B cell (primary cell): ENCODE data around the gene SLPI. TPM values are rescaled to one million over a fixed set of nuclear protein-coding genes. Genes with fewer than 3 reads are reported as not detected.

Experiments
- ATAC-seq: fragments of 200-7000 bp; cut with Tn5 transposase; one replicate; pipeline ENCODE4 v1.10.0; 2021; ENCODE audit warnings: low read depth, mild to moderate bottlenecking, moderate number of reproducible peaks, moderate library complexity
- CTCF ChIA-PET: fragments of 350-600 bp; sonication (Branson Sonifier 250); formaldehyde crosslinking; loops from one replicate; lab custom pipeline; 2021; ENCODE audit warnings: antibody characterized with exemption, inconsistent platforms; lab: Charles Lee
- POLR2A ChIA-PET: fragments of 350-600 bp; sonication (Branson Sonifier 250); formaldehyde crosslinking; loops from one replicate; lab custom pipeline; 2021; ENCODE audit warnings: antibody characterized with exemption; lab: Charles Lee
- DNase-seq: peaks from one replicate; pipeline ENCODE4 v3.0.0; 2013
- H2AFZ ChIP-seq: 2 replicates; pipeline ENCODE4 v1.6.1; 2012; ENCODE audit warnings: mild to moderate bottlenecking, low read depth, low read length; ENCODE audit not compliant: insufficient read depth, poor library complexity, severe bottlenecking
- H3K27ac ChIP-seq, 2 donors: 1 replicate in 1 of 2; 2 replicates in 1 of 2; pipeline ENCODE4 v1.5.1; 2012 to 2013; ENCODE audit warnings: low read length in 2 of 2, mild to moderate bottlenecking in 2 of 2, moderate library complexity in 1 of 2
- H3K27me3 ChIP-seq, 4 experiments: fragments of 200-600 bp in 1 of 4; sonication (generic) in 1 of 4; replicated peaks in 1 of 4; 1 replicate in 2 of 4; 2 replicates in 2 of 4; pipeline versions ENCODE4 v1.6.1 to v1.7.0; 2013 to 2016; ENCODE audit warnings: low read length in 3 of 4, mild to moderate bottlenecking in 2 of 4, mixed read lengths in 1 of 4, moderate library complexity in 1 of 4; ENCODE audit not compliant: insufficient read depth in 4 of 4, control insufficient read depth in 3 of 4; ENCODE audit errors: control extremely low read depth in 1 of 4
- H3K36me3 ChIP-seq, 2 experiments: replicated peaks in 1 of 2; 1 replicate in 1 of 2; 2 replicates in 1 of 2; pipeline versions ENCODE4 v1.6.1 to v1.7.1; 2013; ENCODE audit warnings: low read length in 1 of 2; ENCODE audit not compliant: insufficient read depth in 2 of 2, control insufficient read depth in 1 of 2; ENCODE audit errors: control extremely low read depth in 1 of 2, extremely low read depth in 1 of 2
- H3K4me1 ChIP-seq, 2 donors: fragments of 200-600 bp in 1 of 2; sonication (generic) in 1 of 2; 1 replicate in 1 of 2; 2 replicates in 1 of 2; pipeline versions ENCODE4 v1.5.1 to v1.6.1; 2013 to 2017; ENCODE audit warnings: low read length in 2 of 2; ENCODE audit not compliant: control insufficient read depth in 2 of 2, insufficient read depth in 2 of 2
- H3K4me2 ChIP-seq: replicated peaks from 2 replicates; pipeline ENCODE3; 2012; ENCODE audit warnings: mild to moderate bottlenecking, low read depth, low read length; ENCODE audit not compliant: poor library complexity, severe bottlenecking
- H3K4me3 ChIP-seq, 5 experiments: fragments of 200-600 bp in 1 of 5; sonication (generic) in 1 of 5; 1 replicate in 3 of 5; 2 replicates in 2 of 5; pipeline versions ENCODE4 v1.5.1 to v1.7.0; 2011 to 2016; ENCODE audit warnings: low read length in 4 of 5, mild to moderate bottlenecking in 4 of 5, low read depth in 2 of 5, control low read depth in 1 of 5, moderate library complexity in 1 of 5; ENCODE audit not compliant: insufficient read depth in 1 of 5; ENCODE audit errors: control extremely low read depth in 1 of 5, extremely low read depth in 1 of 5
- H3K79me2 ChIP-seq: fragments of 200-600 bp; sonication (generic); one replicate; pipeline ENCODE4 v1.6.0; 2016; ENCODE audit warnings: low read length; ENCODE audit not compliant: control insufficient read depth, insufficient read depth
- H3K9ac ChIP-seq: fragments of 200-600 bp; sonication (generic); 2 replicates; pipeline ENCODE4 v1.6.1; 2017; ENCODE audit warnings: mild to moderate bottlenecking, low read length, moderate library complexity
- H3K9me3 ChIP-seq, 3 donors: one replicate each; pipeline versions ENCODE4 v1.6.1 to v1.7.1; 2013; ENCODE audit warnings: low read length in 2 of 3; ENCODE audit not compliant: control insufficient read depth in 2 of 3, insufficient read depth in 1 of 3; ENCODE audit errors: control extremely low read depth in 1 of 3
- H4K20me1 ChIP-seq: 2 replicates; pipeline ENCODE4 v1.6.0; 2012; ENCODE audit warnings: mild to moderate bottlenecking, low read length; ENCODE audit not compliant: insufficient read depth, control insufficient read depth, poor library complexity, severe bottlenecking
- H3K27ac Mint-ChIP-seq: one replicate; pipeline ENCODE4 v1.8.0; 2021; ENCODE audit warnings: mixed read lengths
- H3K27me3 Mint-ChIP-seq: one replicate; pipeline ENCODE4 v1.8.0; 2021; ENCODE audit warnings: mixed read lengths
- H3K4me1 Mint-ChIP-seq: one replicate; pipeline ENCODE4 v1.8.0; 2021; ENCODE audit warnings: mixed read lengths
- H3K4me3 Mint-ChIP-seq: one replicate; pipeline ENCODE4 v1.8.0; 2021; ENCODE audit warnings: mixed read lengths
- H3K9me3 Mint-ChIP-seq: one replicate; pipeline ENCODE4 v1.8.0; 2022; ENCODE audit warnings: mixed read lengths; ENCODE audit not compliant: insufficient read depth
- CTCF ChIP-seq: fragments of 200-600 bp; IDR thresholded peaks from one replicate; pipeline ENCODE4 v1.8.0; 2022; ENCODE audit warnings: antibody characterized with exemption, mild to moderate bottlenecking
- EZH2 ChIP-seq: IDR thresholded peaks from 2 replicates; pipeline ENCODE4 v1.6.1; 2012; ENCODE audit warnings: borderline replicate concordance, low read depth, mild to moderate bottlenecking, moderate library complexity, low read length; ENCODE audit not compliant: insufficient read depth, poor library complexity, severe bottlenecking
- WGBS: methylation state at CpG from one replicate; pipeline ENCODE4 v1.1.5; 2013; ENCODE audit warnings: missing lambda C conversion rate; ENCODE audit not compliant: insufficient coverage; 5-methylcytosine and 5-hydroxymethylcytosine counted together
- intact Hi-C: fragments of 100-400 bp; cut with micrococcal nuclease; formaldehyde crosslinking; loops from one replicate; pipeline ENCODE4 v1.10.0; 2022
- polyA plus RNA-seq: library from polyadenylated mRNA; depleted of rRNA; stranded (reverse); fragments of >200 nt; gene quantifications from 2 replicates; pipeline ENCODE4 v1.2.3, GENCODE V29; 2012
- total RNA-seq, 2 donors: library from RNA; stranded (reverse); fragments of 120-200 nt in 1 of 2; gene quantifications; 1 replicate in 1 of 2; 2 replicates in 1 of 2; pipeline versions ENCODE4 v1.2.3 to v1.2.4, GENCODE V29; 2013 to 2022

SLPI gene
- total and polyA plus RNA-seq, 2 donors (not counting 1 experiment from before 2014, with no cell fraction given): not detected

DNA sequence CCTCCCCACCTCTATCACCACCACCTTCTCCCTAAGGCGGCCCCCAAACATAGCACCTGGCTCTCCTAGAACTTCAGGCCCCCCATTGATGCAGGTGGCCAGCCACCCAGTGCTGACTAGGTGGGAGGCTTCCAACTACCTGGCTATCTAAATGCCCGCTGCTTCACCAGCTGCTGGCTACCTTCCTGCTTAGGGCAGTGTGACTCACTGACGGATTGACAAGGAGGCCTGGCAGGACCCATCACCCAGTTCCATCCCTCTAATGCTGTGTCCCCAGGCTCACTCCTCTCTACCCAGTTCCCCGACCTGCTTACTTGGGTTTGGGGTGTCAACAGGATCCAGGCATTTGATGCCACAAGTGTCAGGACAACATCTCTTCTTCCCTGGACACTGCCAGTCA, 1.1 kb downstream of the SLPI start:
- Histone ChIP-seq H3K4me2 (no peak overlapping the region), H3K4me3 (no peak overlapping the region), H3K9ac (no peak overlapping the region), H3K9me3 (no peaks in the 10 kb centered on the region), H4K20me1 (no peaks in the 10 kb centered on the region), H3K79me2 (no peaks in the 10 kb centered on the region), H3K27me3 (peaks cover 0 to 25% (median 15%) of the 10 kb centered on the region in 4 experiments), H3K36me3 (no peaks in the 10 kb centered on the region), H3K4me1 (no peaks in the 10 kb centered on the region), H3K27ac (no peak overlapping the region), H2AFZ (no peak overlapping the region)
- no peak for ATAC-seq
- WGBS: 81% methylated on average over 4 of the region's 4 CpGs
- TF ChIP-seq CTCF: no peak
- TF ChIP-seq EZH2: no peak
- intact Hi-C loops: no loop called here
- peaks cover 61% of the 10 kb centered on the region for H3K27me3 Mint-ChIP-seq
- no peak overlapping the region for H3K4me3 Mint-ChIP-seq
- H3K9me3 Mint-ChIP-seq: no peaks in the 10 kb centered on the region
- no peak for DNase-seq
- H3K27ac Mint-ChIP-seq: no peak overlapping the region
- no peaks in the 10 kb centered on the region for H3K4me1 Mint-ChIP-seq
- ChIA-PET POLR2A (no interaction called here), CTCF (interaction anchor here (0.6 kb wide), 1 partner anchor 339 kb away, joined by 4 read pairs; no protein-coding TSS in a partner anchor)

- Histone ChIP-seq H3K27ac (no peak overlapping the region), H3K4me1 (no peaks in the 10 kb centered on the region), H3K36me3 (no peaks in the 10 kb centered on the region), H3K27me3 (peaks cover 0 to 37% (median 15%) of the 10 kb centered on the region in 4 experiments), H3K79me2 (no peaks in the 10 kb centered on the region), H3K4me2 (no peak overlapping the region), H3K9me3 (no peaks in the 10 kb centered on the region), H3K9ac (no peak overlapping the region), H4K20me1 (no peaks in the 10 kb centered on the region), H3K4me3 (no peak overlapping the region), H2AFZ (no peak overlapping the region)
- Mint-ChIP-seq H3K27me3 (peaks cover 68% of the 10 kb centered on the region), H3K4me3 (no peak overlapping the region), H3K9me3 (no peaks in the 10 kb centered on the region), H3K4me1 (no peaks in the 10 kb centered on the region), H3K27ac (no peak overlapping the region)
- CTCF ChIA-PET: no interaction called here
- POLR2A ChIA-PET: no interaction called here
- intact Hi-C loops: no loop called here
- whole genome bisulfite sequencing: no CpG with 5 or more reads among the region's 5 CpGs
- no peak for DNase-seq
- TF ChIP-seq CTCF (no peak), EZH2 (no peak)
- no peak for ATAC-seq
Measured at GRCh38 chr20:45251884-45252560, 2.3 kb downstream of the SLPI start.
